WTC11 (cell line): Measurements from ENCODE around the gene SAMD4A.

Experiments
- ATF1 ChIP-seq: sonication (generic); formaldehyde crosslinking; IDR thresholded peaks from 2 replicates; pipeline ENCODE4 v1.8.1; 2023; ENCODE audit warnings: mild to moderate bottlenecking, moderate library complexity, missing genetic modification reagents
- ETV6 ChIP-seq: sonication (generic); formaldehyde crosslinking; IDR thresholded peaks from 2 replicates; pipeline ENCODE4 v1.8.1; 2022; ENCODE audit warnings: mild to moderate bottlenecking, missing genetic modification reagents
- NR3C1 ChIP-seq: sonication (generic); formaldehyde crosslinking; conservative IDR thresholded peaks from 2 replicates; pipeline ENCODE4 v1.8.1; 2023; ENCODE audit warnings: low read depth, mild to moderate bottlenecking, missing genetic modification reagents
- PRDM15 ChIP-seq: sonication (generic); formaldehyde crosslinking; IDR thresholded peaks from 2 replicates; pipeline ENCODE4 v1.8.0; 2022; ENCODE audit warnings: missing genetic modification reagents
- RELA ChIP-seq: sonication (generic); formaldehyde crosslinking; IDR thresholded peaks from 2 replicates; pipeline ENCODE4 v1.8.1; 2022; ENCODE audit warnings: missing genetic modification reagents, mild to moderate bottlenecking, borderline replicate concordance
- TCF7 ChIP-seq: sonication (generic); formaldehyde crosslinking; IDR thresholded peaks from 2 replicates; pipeline ENCODE4 v1.8.0; 2022; ENCODE audit warnings: mild to moderate bottlenecking, low read depth, missing genetic modification reagents, moderate library complexity
- TEAD4 ChIP-seq: sonication (generic); formaldehyde crosslinking; IDR thresholded peaks from 2 replicates; pipeline ENCODE4 v1.8.0; 2022; ENCODE audit warnings: mild to moderate bottlenecking, missing genetic modification reagents
- ZNF121 ChIP-seq: sonication (generic); formaldehyde crosslinking; IDR thresholded peaks from 2 replicates; pipeline ENCODE4 v1.8.0; 2023; ENCODE audit warnings: missing genetic modification reagents
- TF ChIP-seq, protein P1 (sequence below): fragments of 200-600 bp; IDR thresholded peaks from 2 replicates; pipeline ENCODE4 v1.8.0; 2022; ENCODE audit warnings: antibody characterized with exemption
- TF ChIP-seq, protein P2 (sequence below): sonication (generic); formaldehyde crosslinking; IDR thresholded peaks from 2 replicates; pipeline ENCODE4 v1.8.1; 2022; ENCODE audit warnings: low read depth, missing genetic modification reagents, borderline replicate concordance
- TF ChIP-seq, protein P3 (sequence below): sonication (generic); formaldehyde crosslinking; IDR thresholded peaks from 2 replicates; pipeline ENCODE4 v1.8.0; 2022; ENCODE audit warnings: mild to moderate bottlenecking, missing genetic modification reagents
- TF ChIP-seq, protein P4 (sequence below): sonication (generic); formaldehyde crosslinking; IDR thresholded peaks from 2 replicates; pipeline ENCODE4 v1.8.0; 2022; ENCODE audit warnings: mild to moderate bottlenecking, missing genetic modification reagents

DNA sequence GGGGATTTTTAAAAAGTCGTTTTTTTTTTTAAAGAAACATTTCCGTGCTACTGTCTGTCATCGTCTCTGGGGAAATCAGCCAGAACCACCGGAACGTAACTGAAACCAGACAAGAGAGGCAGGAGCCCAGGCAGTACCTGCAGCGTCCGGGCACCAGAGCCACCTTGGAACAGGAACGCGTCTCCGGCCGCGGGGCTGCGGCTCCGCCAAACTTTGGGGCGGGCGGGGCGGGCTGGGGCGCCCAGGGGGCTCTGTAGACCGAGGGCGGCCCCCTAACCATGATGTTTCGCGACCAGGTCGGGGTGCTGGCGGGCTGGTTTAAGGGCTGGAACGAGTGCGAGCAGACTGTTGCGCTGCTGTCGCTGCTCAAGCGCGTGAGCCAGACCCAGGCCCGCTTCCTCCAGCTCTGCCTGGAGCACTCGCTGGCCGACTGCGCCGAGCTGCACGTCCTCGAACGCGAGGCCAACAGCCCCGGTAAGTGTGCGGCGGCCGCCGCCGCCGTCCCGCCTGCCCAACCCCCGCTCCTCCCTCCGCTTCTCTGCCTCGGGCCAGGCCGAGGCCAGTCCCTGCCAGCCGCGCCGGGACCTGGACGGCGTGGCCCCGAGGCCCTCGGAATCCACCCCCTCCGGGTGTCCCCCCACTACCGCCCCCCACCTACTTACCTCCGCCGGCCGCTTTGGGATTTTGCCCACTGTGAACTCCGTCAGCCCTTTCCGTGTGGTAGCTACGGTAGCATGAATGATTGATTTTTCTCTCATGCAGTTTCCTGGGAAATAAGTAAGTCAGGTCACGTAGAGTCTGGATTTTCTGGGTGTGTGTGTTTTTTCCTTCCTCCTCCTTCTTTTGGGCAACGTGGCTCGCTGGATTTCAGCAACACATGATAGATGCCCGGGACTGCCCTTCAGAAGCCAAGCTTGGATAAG lies 972 bp downstream of the SAMD4A start:
- TF ChIP-seq ATF1 (CRISPR knock-in tag) (no peak), RELA (CRISPR knock-in tag) (no peak), TCF7 (no peak), PRDM15 (CRISPR knock-in tag) (no peak), ZNF121 (CRISPR knock-in tag) (no peak), TEAD4 (CRISPR knock-in tag) (no peak), ETV6 (no peak), NR3C1 (CRISPR knock-in tag) (no peak)
- TF ChIP-seq, protein P1, sequence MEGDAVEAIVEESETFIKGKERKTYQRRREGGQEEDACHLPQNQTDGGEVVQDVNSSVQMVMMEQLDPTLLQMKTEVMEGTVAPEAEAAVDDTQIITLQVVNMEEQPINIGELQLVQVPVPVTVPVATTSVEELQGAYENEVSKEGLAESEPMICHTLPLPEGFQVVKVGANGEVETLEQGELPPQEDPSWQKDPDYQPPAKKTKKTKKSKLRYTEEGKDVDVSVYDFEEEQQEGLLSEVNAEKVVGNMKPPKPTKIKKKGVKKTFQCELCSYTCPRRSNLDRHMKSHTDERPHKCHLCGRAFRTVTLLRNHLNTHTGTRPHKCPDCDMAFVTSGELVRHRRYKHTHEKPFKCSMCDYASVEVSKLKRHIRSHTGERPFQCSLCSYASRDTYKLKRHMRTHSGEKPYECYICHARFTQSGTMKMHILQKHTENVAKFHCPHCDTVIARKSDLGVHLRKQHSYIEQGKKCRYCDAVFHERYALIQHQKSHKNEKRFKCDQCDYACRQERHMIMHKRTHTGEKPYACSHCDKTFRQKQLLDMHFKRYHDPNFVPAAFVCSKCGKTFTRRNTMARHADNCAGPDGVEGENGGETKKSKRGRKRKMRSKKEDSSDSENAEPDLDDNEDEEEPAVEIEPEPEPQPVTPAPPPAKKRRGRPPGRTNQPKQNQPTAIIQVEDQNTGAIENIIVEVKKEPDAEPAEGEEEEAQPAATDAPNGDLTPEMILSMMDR, result no peak
- TF ChIP-seq, protein P2, sequence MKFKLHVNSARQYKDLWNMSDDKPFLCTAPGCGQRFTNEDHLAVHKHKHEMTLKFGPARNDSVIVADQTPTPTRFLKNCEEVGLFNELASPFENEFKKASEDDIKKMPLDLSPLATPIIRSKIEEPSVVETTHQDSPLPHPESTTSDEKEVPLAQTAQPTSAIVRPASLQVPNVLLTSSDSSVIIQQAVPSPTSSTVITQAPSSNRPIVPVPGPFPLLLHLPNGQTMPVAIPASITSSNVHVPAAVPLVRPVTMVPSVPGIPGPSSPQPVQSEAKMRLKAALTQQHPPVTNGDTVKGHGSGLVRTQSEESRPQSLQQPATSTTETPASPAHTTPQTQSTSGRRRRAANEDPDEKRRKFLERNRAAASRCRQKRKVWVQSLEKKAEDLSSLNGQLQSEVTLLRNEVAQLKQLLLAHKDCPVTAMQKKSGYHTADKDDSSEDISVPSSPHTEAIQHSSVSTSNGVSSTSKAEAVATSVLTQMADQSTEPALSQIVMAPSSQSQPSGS (CRISPR knock-in tag), result no peak
- TF ChIP-seq, protein P3, sequence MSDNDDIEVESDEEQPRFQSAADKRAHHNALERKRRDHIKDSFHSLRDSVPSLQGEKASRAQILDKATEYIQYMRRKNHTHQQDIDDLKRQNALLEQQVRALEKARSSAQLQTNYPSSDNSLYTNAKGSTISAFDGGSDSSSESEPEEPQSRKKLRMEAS (CRISPR knock-in tag), result no peak; the same call in 1 of the 2 replicates
- TF ChIP-seq, protein P4, sequence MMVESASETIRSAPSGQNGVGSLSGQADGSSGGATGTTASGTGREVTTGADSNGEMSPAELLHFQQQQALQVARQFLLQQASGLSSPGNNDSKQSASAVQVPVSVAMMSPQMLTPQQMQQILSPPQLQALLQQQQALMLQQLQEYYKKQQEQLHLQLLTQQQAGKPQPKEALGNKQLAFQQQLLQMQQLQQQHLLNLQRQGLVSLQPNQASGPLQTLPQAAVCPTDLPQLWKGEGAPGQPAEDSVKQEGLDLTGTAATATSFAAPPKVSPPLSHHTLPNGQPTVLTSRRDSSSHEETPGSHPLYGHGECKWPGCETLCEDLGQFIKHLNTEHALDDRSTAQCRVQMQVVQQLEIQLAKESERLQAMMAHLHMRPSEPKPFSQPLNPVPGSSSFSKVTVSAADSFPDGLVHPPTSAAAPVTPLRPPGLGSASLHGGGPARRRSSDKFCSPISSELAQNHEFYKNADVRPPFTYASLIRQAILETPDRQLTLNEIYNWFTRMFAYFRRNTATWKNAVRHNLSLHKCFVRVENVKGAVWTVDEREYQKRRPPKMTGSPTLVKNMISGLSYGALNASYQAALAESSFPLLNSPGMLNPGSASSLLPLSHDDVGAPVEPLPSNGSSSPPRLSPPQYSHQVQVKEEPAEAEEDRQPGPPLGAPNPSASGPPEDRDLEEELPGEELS (CRISPR knock-in tag), result peak; percentile 61; the same call in 1 of the 2 replicates
